Activated T-helper 2 cell treated with anti-CD3 and anti-CD28 coated beads, Interferon-gamma antibody, Interleukin-2, Interleukin-4, amounts not matched to agents 10 μg/mL and 5 μg/mL and 100 μg/mL, durations not matched to agents 14 hours and 24 hours and 36 hours (primary cell): ENCODE results near the gene HTR3B. TPM values are rescaled to one million over a fixed set of nuclear protein-coding genes. Genes with fewer than 3 reads are reported as not detected.
"Not testable (repeated sequence)": the region's sequence is repeated elsewhere in the genome, so short reads cannot be mapped to it uniquely, and the experiment has no call there.

Source experiments
- DNase-seq: peaks from one replicate; pipeline ENCODE4 v3.0.0; 2021; ENCODE audit warnings: low spot score
- H3K27ac Mint-ChIP-seq: one replicate; pipeline ENCODE4 v1.8.0; 2021; ENCODE audit warnings: mixed read lengths
- H3K27me3 Mint-ChIP-seq: one replicate; pipeline ENCODE4 v1.8.0; 2021; ENCODE audit warnings: low read depth, mixed read lengths
- H3K36me3 Mint-ChIP-seq: one replicate; pipeline ENCODE4 v1.8.0; 2021; ENCODE audit warnings: low read depth, mixed read lengths
- H3K4me1 Mint-ChIP-seq: one replicate; pipeline ENCODE4 v1.8.0; 2021; ENCODE audit warnings: low read depth, mixed read lengths
- H3K4me3 Mint-ChIP-seq: one replicate; pipeline ENCODE4 v1.8.0; 2021; ENCODE audit warnings: low read depth, mild to moderate bottlenecking, moderate library complexity, mixed read lengths
- H3K9me3 Mint-ChIP-seq: one replicate; pipeline ENCODE4 v1.8.0; 2021; ENCODE audit warnings: mixed read lengths
- intact Hi-C: fragments of 100-400 bp; cut with micrococcal nuclease; formaldehyde crosslinking; loops from one replicate; pipeline ENCODE4 v1.15.1; 2023
- total RNA-seq: library from RNA; stranded (reverse); gene quantifications from 2 replicates; pipeline ENCODE4 v1.2.3, GENCODE V29; 2022

The HTR3B gene
- total RNA-seq, 1 donor from 2014 or later, result not detected

GRCh38 chr11:113932788-113933187 is 28.2 kb downstream of the HTR3B start:
- no peak for DNase-seq
- Mint-ChIP-seq H3K4me3 (no peak overlapping the region), H3K9me3 (no peaks in the 10 kb centered on the region), H3K4me1 (no peaks in the 10 kb centered on the region), H3K27me3 (peaks cover 6% of the 10 kb centered on the region), H3K27ac (no peak overlapping the region), H3K36me3 (no peaks in the 10 kb centered on the region)
- intact Hi-C loops, result no loop called here

GRCh38 chr11:113934193-113934592 is 29.6 kb downstream of the HTR3B start:
- H3K9me3 Mint-ChIP-seq, H3K36me3 Mint-ChIP-seq, H3K27ac Mint-ChIP-seq, H3K4me1 Mint-ChIP-seq, intact Hi-C loops, H3K27me3 Mint-ChIP-seq, DNase-seq, H3K4me3 Mint-ChIP-seq: not testable (repeated sequence)

GRCh38 chr11:113934761-113935160 is 30.2 kb downstream of the HTR3B start:
- Mint-ChIP-seq H3K9me3 (no peaks in the 10 kb centered on the region), H3K27ac (no peak overlapping the region), H3K4me3 (no peak overlapping the region), H3K4me1 (no peaks in the 10 kb centered on the region), H3K36me3 (no peaks in the 10 kb centered on the region), H3K27me3 (peaks cover 6% of the 10 kb centered on the region)
- intact Hi-C loops, result no loop called here
- no peak for DNase-seq

- H3K27me3 Mint-ChIP-seq, result peaks cover 6% of the 10 kb centered on the region
- DNase-seq, result no peak
- no peaks in the 10 kb centered on the region for H3K9me3 Mint-ChIP-seq
- H3K4me3 Mint-ChIP-seq, result no peak overlapping the region
- no peak overlapping the region for H3K27ac Mint-ChIP-seq
- no peaks in the 10 kb centered on the region for H3K4me1 Mint-ChIP-seq
- H3K36me3 Mint-ChIP-seq, result no peaks in the 10 kb centered on the region
- intact Hi-C loops, result no loop called here
Observed at GRCh38 chr11:113935858-113936257, 31.3 kb downstream of the HTR3B start.

GRCh38 chr11:113937918-113938317 is 33.3 kb downstream of the HTR3B start:
- Mint-ChIP-seq H3K27me3 (peaks cover 6% of the 10 kb centered on the region), H3K4me3 (no peak overlapping the region), H3K36me3 (no peaks in the 10 kb centered on the region), H3K4me1 (no peaks in the 10 kb centered on the region), H3K27ac (no peak overlapping the region), H3K9me3 (no peaks in the 10 kb centered on the region)
- DNase-seq, result no peak
- intact Hi-C loops, result no loop called here

- Mint-ChIP-seq H3K4me1 (no peaks in the 10 kb centered on the region), H3K9me3 (no peaks in the 10 kb centered on the region), H3K36me3 (no peaks in the 10 kb centered on the region), H3K27me3 (no peaks in the 10 kb centered on the region), H3K4me3 (no peak overlapping the region), H3K27ac (no peak overlapping the region)
- intact Hi-C loops, result no loop called here
- no peak for DNase-seq
Observed at GRCh38 chr11:113942256-113942655, 37.7 kb downstream of the HTR3B start.

GRCh38 chr11:113946162-113946561 is 41.6 kb downstream of the HTR3B start:
- H3K27me3 Mint-ChIP-seq, H3K36me3 Mint-ChIP-seq, intact Hi-C loops, DNase-seq, H3K27ac Mint-ChIP-seq, H3K4me3 Mint-ChIP-seq, H3K4me1 Mint-ChIP-seq, H3K9me3 Mint-ChIP-seq: not testable (repeated sequence)

GRCh38 chr11:113947994-113948393 is 43.4 kb downstream of the HTR3B start:
- Mint-ChIP-seq H3K27me3 (peaks cover 11% of the 10 kb centered on the region), H3K4me3 (no peak overlapping the region), H3K4me1 (no peaks in the 10 kb centered on the region), H3K36me3 (no peaks in the 10 kb centered on the region), H3K27ac (no peak overlapping the region), H3K9me3 (no peaks in the 10 kb centered on the region)
- intact Hi-C loops, result no loop called here
- no peak for DNase-seq

- no peaks in the 10 kb centered on the region for H3K36me3 Mint-ChIP-seq
- H3K9me3 Mint-ChIP-seq, result no peaks in the 10 kb centered on the region
- H3K27me3 Mint-ChIP-seq, result peaks cover 17% of the 10 kb centered on the region
- H3K4me1 Mint-ChIP-seq, result no peaks in the 10 kb centered on the region
- DNase-seq, result no peak
- no peak overlapping the region for H3K27ac Mint-ChIP-seq
- H3K4me3 Mint-ChIP-seq, result no peak overlapping the region
- intact Hi-C loops, result no loop called here
Observed at GRCh38 chr11:113949891-113950290, 45.3 kb downstream of the HTR3B start.

- no peak for DNase-seq
- Mint-ChIP-seq H3K36me3 (no peaks in the 10 kb centered on the region), H3K4me1 (no peaks in the 10 kb centered on the region), H3K4me3 (no peak overlapping the region), H3K27me3 (peaks cover 17% of the 10 kb centered on the region), H3K9me3 (no peaks in the 10 kb centered on the region), H3K27ac (no peak overlapping the region)
- intact Hi-C loops, result no loop called here
Observed at GRCh38 chr11:113951537-113951936, 46.9 kb downstream of the HTR3B start.

- no peaks in the 10 kb centered on the region for H3K4me1 Mint-ChIP-seq
- no peaks in the 10 kb centered on the region for H3K9me3 Mint-ChIP-seq
- H3K36me3 Mint-ChIP-seq, result no peaks in the 10 kb centered on the region
- H3K4me3 Mint-ChIP-seq, result no peak overlapping the region
- H3K27ac Mint-ChIP-seq, result no peak overlapping the region
- H3K27me3 Mint-ChIP-seq, result peaks cover 17% of the 10 kb centered on the region
- no peak for DNase-seq
- intact Hi-C loops, result no loop called here
Observed at GRCh38 chr11:113952070-113952469, 47.5 kb downstream of the HTR3B start.

- intact Hi-C loops, result no loop called here
- H3K9me3 Mint-ChIP-seq, result no peaks in the 10 kb centered on the region
- no peaks in the 10 kb centered on the region for H3K36me3 Mint-ChIP-seq
- H3K27ac Mint-ChIP-seq, result no peak overlapping the region
- no peak for DNase-seq
- peaks cover 17% of the 10 kb centered on the region for H3K27me3 Mint-ChIP-seq
- no peaks in the 10 kb centered on the region for H3K4me1 Mint-ChIP-seq
- no peak overlapping the region for H3K4me3 Mint-ChIP-seq
Observed at GRCh38 chr11:113952588-113952987, 48.0 kb downstream of the HTR3B start.

- Mint-ChIP-seq H3K4me3 (no peak overlapping the region), H3K4me1 (no peaks in the 10 kb centered on the region), H3K27me3 (peaks cover 14% of the 10 kb centered on the region), H3K36me3 (no peaks in the 10 kb centered on the region), H3K9me3 (no peaks in the 10 kb centered on the region), H3K27ac (no peak overlapping the region)
- DNase-seq, result no peak
- intact Hi-C loops, result no loop called here
Observed at GRCh38 chr11:113954235-113954634, 49.6 kb downstream of the HTR3B start.

- H3K27me3 Mint-ChIP-seq, result peaks cover 12% of the 10 kb centered on the region
- H3K27ac Mint-ChIP-seq, result no peak overlapping the region
- no peaks in the 10 kb centered on the region for H3K9me3 Mint-ChIP-seq
- intact Hi-C loops, result no loop called here
- no peak for DNase-seq
- H3K36me3 Mint-ChIP-seq, result no peaks in the 10 kb centered on the region
- H3K4me3 Mint-ChIP-seq, result no peak overlapping the region
- H3K4me1 Mint-ChIP-seq, result no peaks in the 10 kb centered on the region
Observed at GRCh38 chr11:113956986-113957385, 52.4 kb downstream of the HTR3B start.
